Activated CD4-positive, alpha-beta T cell treated with anti-CD3 and anti-CD28 coated beads, Interleukin-10, Interleukin-2, amounts not matched to agents 100 ng/mL and 50 ng/mL, durations not matched to agents 16 hours and 8 hours (primary cell): ENCODE data around the gene SH2D7.

Experiments
- DNase-seq: peaks from one replicate; pipeline ENCODE4 v3.0.0-alpha.2; 2020

SH2D7 gene

GRCh38 chr15:78146425-78147154, 54.2 kb downstream of the SH2D7 start:
- no peak for DNase-seq

- no peak for DNase-seq
Observed at GRCh38 chr15:78147566-78147965, 55.2 kb downstream of the SH2D7 start.

GRCh38 chr15:78148392-78149067, 56.2 kb downstream of the SH2D7 start:
- DNase-seq, result no peak

GRCh38 chr15:78149068-78149804, 56.9 kb downstream of the SH2D7 start, which contains the start of gene IDH3A:
Gene IDH3A, plus strand, starts transcription at chr15:78149362. Its CDS starts 42 bp downstream, at chr15:78149404.
- DNase-seq, result peak; percentile 99

GRCh38 chr15:78149805-78150751, 57.7 kb downstream of the SH2D7 start:
- DNase-seq, result no peak

GRCh38 chr15:78151075-78151474, 58.7 kb downstream of the SH2D7 start:
- DNase-seq, result peak; percentile 33
